ENCODE data around the gene BHMT2.

Gene BHMT2, protein sequence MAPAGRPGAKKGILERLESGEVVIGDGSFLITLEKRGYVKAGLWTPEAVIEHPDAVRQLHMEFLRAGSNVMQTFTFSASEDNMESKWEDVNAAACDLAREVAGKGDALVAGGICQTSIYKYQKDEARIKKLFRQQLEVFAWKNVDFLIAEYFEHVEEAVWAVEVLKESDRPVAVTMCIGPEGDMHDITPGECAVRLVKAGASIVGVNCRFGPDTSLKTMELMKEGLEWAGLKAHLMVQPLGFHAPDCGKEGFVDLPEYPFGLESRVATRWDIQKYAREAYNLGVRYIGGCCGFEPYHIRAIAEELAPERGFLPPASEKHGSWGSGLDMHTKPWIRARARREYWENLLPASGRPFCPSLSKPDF

DNA sequence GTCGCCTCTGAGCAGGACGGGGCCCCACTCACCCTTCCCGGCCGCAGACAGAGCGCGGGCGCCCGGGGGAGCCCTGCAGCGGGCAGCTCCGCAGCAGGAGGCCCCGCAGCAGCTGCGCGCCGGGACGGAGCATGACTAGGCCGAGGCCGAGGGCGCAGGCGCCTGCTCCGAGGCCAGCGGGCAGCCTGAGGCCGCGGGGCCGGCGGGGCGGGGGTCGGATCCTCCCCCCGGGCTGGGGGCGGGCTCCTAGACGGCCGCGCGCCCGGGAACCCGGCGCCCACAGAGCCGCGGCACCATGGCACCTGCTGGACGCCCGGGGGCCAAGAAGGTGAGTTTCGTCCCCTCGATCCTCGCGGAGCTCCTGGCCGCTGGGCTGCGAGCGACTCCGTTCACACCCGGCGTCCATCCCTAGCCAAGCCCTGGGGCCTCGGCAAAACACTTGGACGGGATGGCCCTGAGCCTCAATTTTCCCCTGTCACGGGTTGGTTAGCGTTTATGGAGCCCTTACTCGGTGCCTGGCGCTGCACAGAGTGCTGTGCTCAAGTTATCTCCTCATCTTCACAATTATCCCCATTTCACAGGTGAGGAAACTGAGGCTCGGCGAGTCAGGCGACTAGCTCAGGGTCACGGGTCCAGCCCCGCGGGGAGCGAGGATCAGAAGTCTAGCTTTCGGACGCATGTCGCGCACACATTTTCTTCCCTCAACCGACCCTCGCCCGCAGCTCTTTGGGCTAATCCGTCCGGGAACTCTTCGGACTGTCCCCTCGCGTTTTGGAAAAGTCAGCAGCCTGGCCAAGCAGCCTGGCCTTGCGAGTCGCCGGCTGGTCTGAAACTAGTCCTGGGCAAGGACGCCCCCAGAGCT is at the start of gene BHMT2, which contains the start of gene DMGDH:
Gene BHMT2, plus strand, starts transcription at position 280 of the 862 bp plus-strand sequence. Its CDS starts 16 bp downstream, at position 296.
Gene DMGDH, minus strand, starts transcription at position 187 of the 862 bp plus-strand sequence. Its CDS starts 54 bp downstream, at position 133.
- DNase-seq = peak; percentile 22

- no peak for DNase-seq
Observed at GRCh38 chr5:79020861-79021561, 48.6 kb upstream of the BHMT2 start.

DNA sequence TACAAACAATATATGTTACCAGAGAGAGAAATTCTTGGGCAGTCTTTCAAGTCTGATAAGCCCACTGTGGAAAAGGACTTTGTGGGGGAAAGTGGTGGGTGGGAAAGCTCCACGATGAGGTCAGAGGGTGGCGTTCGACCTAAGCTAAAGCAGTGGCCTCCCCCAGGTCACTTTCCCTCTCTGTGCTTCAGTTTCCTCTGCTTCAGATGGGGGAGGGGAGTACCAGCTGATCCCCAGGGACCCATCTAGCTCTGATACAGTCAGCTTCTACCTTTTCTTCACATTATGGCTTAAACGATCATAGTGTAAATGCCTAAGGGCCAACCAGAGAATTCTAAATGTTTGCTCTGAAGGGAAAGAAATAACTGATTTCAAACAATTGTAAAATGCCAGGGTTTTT is 47.8 kb upstream of the BHMT2 start:
- DNase-seq = no peak

DNA sequence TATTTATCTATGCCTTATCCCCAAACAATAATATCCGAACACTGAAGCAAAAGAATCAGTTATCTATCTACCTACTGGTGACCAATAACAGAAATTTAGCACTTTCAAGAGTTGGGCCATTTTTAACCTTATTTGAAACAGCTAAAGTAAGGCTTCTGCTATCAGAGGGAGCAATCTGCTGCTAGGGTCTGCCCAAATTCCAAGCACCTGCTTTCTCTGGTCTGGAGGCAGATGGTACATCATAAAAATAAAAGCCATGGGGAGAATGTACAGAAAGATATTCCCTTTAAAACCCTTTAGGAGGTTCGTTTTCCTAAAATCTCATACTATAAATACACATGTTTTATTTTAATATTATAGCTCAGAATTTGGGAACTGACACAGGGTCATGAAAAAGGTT is 46.8 kb upstream of the BHMT2 start:
- no peak for DNase-seq

DNA sequence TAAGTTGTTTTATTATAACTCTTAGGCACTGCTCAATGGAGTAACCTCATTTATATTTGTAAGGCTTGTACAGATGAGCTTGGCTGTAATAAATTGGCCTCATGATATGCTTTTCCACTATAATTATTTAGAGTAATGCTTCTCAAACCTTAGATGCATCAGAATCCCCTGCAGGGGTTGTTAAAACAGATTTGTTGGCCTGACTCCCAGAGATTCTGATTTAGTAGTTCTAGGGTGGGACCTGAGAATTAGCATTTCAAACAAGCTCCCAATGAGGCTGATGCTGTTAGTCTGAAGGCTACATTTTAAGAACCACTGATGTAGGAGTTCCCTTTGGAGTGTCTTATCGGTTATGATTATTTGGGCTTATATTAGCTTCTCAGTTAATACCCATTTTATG is 46.2 kb upstream of the BHMT2 start:
- no peak for DNase-seq

- no peak for DNase-seq
Observed at GRCh38 chr5:79023947-79024346, 45.6 kb upstream of the BHMT2 start.

DNA sequence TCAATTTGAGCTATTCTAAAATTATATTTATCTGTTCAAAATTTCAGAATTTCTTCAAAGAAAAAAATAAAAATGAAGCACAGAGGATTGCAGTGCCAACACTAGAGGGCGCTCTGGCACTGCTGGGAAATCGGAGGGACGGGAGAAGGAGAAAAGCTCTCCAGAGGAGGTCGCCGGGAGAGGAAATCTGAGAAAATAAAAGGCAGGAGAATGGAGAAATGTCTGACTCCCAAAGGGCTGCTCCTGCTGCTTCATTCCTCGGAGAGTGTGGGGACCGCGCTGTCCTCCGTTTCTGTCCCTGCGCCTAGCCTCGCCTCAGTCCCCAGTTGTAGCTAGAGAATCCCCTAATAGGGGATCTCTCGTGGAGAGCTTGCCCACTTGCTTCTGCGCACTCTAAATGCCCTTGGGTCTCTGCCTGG is 44.5 kb upstream of the BHMT2 start:
- DNase-seq = no peak

GRCh38 chr5:79030663-79031484 is 38.7 kb upstream of the BHMT2 start:
- no peak for DNase-seq

DNA sequence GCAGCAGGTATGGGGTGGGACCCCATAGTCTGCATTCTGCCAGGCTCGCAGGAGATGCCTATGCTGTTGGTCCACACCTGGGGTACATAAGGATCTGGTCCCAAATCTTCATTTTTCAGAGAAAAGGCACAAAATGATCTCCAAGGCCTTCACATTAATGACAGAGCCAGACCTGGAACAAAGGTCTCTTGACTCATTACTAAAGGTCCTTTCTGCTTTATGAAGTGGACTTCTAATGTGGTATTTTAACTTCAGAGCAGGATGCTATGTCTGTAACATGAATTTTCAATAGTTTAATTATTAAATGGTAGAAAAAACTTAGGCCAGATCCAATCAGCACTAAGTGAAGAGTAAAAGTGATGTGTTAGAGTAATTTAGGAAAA is 38.1 kb upstream of the BHMT2 start:
- no peak for DNase-seq

DNA sequence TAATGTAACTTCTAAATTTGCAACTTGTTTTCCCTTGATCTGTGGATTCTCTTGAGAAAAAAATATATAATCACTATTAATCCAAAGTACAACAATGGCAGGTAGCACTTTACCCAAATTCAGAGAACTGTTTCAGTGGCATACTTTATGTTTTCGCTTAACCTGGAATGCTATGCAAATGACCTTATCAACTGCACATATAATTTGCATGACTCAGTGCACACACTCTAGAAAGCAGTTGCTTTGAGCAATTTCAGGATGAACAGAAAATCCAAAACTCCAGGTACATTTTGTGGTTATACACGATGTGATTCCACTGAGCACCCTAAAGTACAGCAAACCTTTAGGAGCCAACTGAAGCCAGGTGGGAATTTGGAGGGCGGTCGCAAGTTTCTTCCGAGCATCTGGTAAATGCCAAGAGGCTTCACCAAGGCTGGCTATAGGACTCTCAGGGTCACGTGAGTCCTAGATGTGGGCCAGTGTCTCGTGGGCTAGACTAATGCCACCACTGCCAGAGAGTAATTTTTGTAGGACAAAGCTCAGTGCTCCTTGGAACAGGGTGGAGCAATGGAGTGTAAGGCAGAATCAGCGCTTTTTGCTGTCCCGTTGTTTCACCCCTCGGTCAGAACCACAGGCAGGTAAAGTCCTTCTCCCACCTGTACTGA is 37.4 kb upstream of the BHMT2 start:
- no peak for DNase-seq

GRCh38 chr5:79032782-79033181 is 36.8 kb upstream of the BHMT2 start:
- DNase-seq = no peak

- DNase-seq = no peak
Observed at GRCh38 chr5:79035237-79035636, 34.3 kb upstream of the BHMT2 start.

DNA sequence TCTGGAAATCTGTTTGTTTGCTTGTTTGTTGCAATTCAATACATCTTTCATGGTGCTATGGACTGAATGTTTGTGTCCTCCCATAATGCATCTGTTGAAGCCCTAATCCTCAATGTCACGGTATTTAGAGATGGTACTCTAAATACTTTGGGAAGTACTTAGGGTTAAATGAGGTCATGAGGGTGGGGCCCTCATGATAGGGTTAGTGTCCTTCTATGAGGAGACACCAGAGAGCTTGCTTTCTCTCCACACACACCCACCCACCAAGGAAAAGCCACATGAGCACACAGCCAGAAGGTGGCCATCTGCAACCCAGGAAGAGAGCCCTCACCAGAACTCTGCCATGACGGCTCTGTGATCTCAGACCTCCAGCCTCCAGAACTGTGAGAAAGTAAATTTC is 32.8 kb upstream of the BHMT2 start:
- no peak for DNase-seq

DNA sequence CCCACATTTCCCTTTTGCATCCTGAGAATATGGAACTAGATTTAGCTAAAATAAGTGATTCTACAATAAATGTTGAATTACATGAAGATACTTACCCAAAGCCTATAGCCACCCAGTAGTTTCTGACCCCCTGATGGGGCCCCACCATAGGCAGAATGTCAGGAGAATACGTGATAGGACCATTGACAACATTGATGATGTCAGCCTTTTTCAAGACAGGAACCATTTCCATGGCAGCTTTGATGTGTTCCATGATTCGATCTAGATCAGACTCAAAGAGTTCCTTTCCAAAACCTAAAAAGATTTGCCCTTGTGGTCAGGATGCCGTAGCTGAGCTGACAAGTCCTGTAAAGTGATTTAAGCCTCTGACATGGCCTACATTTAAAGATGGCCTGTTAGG is 27.4 kb upstream of the BHMT2 start:
- DNase-seq = no peak

DNA sequence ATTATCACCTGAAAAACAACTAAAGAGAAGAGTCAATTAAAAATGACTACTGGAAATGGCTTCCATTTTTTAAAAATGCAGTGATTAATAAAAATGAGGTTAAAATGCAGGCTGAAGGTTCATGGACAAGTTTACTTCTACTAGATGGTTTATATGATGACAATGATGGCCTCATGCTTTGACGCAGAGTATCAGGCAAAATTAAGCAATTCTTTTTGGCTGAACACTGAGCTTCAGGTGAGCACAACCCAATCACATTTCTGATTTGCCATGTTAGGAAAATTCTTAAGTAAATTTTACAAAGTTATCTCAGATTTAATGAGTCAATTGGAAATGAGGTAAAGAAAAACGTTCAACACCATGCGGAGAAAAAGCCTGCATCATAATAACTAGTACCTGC is 22.4 kb upstream of the BHMT2 start:
- DNase-seq = no peak

DNA sequence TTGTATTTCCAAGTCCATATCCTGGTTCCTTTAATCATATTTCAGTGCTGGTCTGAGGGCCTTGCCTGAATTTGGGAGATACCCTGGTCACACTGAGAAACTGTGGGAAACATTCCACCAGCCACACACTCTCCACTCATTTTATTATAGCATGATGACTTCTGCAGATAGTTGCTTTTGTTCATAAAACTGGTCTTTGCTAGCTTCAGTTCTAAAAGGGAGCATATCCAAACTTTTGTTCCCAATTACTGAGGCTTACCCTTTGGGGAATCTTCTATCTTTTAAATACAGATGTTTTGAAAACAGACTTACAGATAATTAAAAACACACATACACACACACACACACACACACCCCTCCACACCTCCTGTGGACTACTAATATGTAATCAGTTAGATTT is 21.1 kb upstream of the BHMT2 start:
- no peak for DNase-seq

GRCh38 chr5:79050498-79050897 is 19.1 kb upstream of the BHMT2 start:
- DNase-seq = no peak

DNA sequence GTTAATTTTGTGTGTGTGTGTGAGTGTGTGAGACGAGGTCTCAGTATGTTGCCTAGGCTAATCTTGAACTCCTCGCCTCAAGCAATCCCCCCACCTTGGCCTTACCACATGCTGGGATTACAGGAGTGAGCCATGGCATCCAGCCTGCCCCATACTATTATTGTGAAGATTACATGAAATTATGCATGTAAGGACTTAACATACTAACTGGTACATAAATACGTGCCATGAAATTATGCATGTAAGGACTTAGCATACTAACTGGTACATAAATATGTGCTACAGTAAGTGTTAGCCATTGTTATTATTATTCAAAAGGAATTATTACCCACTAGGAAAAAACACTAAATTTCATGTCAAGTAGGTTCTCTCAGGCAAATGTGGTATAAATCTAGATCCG is 16.2 kb upstream of the BHMT2 start:
- DNase-seq = no peak

DNA sequence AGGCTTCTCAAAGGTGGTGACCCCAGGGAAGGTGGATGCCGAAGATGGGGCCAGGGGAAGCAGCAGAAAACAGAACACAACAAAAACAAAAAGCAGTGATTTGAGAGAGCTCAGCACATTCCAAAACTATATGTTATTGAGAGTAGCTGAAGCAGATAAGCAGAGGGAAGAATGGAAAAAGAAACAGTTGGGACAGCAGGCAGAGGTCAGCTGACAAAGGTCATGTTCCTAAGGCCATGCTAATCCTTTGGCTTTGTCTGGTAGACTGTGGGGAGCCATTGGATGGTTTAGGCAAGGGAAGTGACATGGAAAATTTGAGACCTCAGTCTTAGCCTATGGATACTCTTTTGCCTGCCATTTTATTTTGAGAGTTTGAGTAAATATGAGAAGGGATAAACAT is 14.6 kb upstream of the BHMT2 start:
- DNase-seq = no peak

GRCh38 chr5:79056847-79057246 is 12.7 kb upstream of the BHMT2 start:
- no peak for DNase-seq

- no peak for DNase-seq
Observed at GRCh38 chr5:79059674-79060073, 9.9 kb upstream of the BHMT2 start.

- no peak for DNase-seq
Observed at GRCh38 chr5:79062436-79062835, 7.1 kb upstream of the BHMT2 start.

All from GOT3 (cell line).